Chondrocyte (in vitro differentiated cells): ENCODE data around the gene XDH. TPM values are rescaled to one million over a fixed set of nuclear protein-coding genes. Genes with fewer than 3 reads are reported as not detected.

Experiments used
- DNase-seq: peaks from one replicate; pipeline ENCODE4 v3.0.0; 2021; ENCODE audit warnings: mixed read lengths, low spot score
- H3K27ac Mint-ChIP-seq: one replicate; pipeline ENCODE4 v1.8.0; 2021; ENCODE audit warnings: mild to moderate bottlenecking, moderate library complexity, mixed read lengths; ENCODE audit not compliant: unreplicated experiment
- H3K27me3 Mint-ChIP-seq: 2 replicates; pipeline ENCODE4 v1.8.0; 2021; ENCODE audit warnings: low read depth, mixed read lengths
- H3K36me3 Mint-ChIP-seq: 2 replicates; pipeline ENCODE4 v1.8.0; 2021; ENCODE audit warnings: low read depth, mixed read lengths
- H3K4me1 Mint-ChIP-seq: 2 replicates; pipeline ENCODE4 v1.8.0; 2021; ENCODE audit warnings: low read depth, mild to moderate bottlenecking, mixed read lengths
- H3K4me3 Mint-ChIP-seq: one replicate; pipeline ENCODE4 v1.8.0; 2021; ENCODE audit warnings: mild to moderate bottlenecking, moderate library complexity, mixed read lengths; ENCODE audit not compliant: unreplicated experiment
- H3K9me3 Mint-ChIP-seq: 2 replicates; pipeline ENCODE4 v1.8.0; 2021; ENCODE audit warnings: low read depth, mixed read lengths
- CTCF ChIP-seq: fragments of 200-600 bp; sonication (generic); IDR thresholded peaks from 2 replicates; pipeline ENCODE4 v1.5.0; 2021; ENCODE audit warnings: antibody characterized with exemption, mild to moderate bottlenecking, moderate library complexity
- total RNA-seq: library from RNA; stranded (reverse); gene quantifications from 3 replicates; pipeline ENCODE4 v1.2.1, GENCODE V29; 2021

The XDH gene
- total RNA-seq, 1 donor from 2014 or later = 0.12 TPM

- no peak overlapping the region for H3K27ac Mint-ChIP-seq
- no peak for DNase-seq
Observed at GRCh38 chr2:31381601-31382000, 32.9 kb downstream of the XDH start.

GRCh38 chr2:31380243-31380642, 34.3 kb downstream of the XDH start:
- no peaks in the 10 kb centered on the region for H3K27me3 Mint-ChIP-seq
- H3K4me3 Mint-ChIP-seq = no peak overlapping the region
- peaks cover 18% of the 10 kb centered on the region for H3K4me1 Mint-ChIP-seq
- H3K27ac Mint-ChIP-seq = no peak overlapping the region
- no peaks in the 10 kb centered on the region for H3K9me3 Mint-ChIP-seq
- no peaks in the 10 kb centered on the region for H3K36me3 Mint-ChIP-seq
- DNase-seq = no peak
- TF ChIP-seq CTCF = no peak

More at GRCh38 chr2:31381601-31382000, 32.9 kb downstream of the XDH start:
- H3K36me3 Mint-ChIP-seq = no peaks in the 10 kb centered on the region
- peaks cover 19% of the 10 kb centered on the region for H3K4me1 Mint-ChIP-seq
- no peak overlapping the region for H3K4me3 Mint-ChIP-seq
- H3K9me3 Mint-ChIP-seq = no peaks in the 10 kb centered on the region
- no peaks in the 10 kb centered on the region for H3K27me3 Mint-ChIP-seq
- no peak for TF ChIP-seq CTCF

GRCh38 chr2:31379747-31380146, 34.8 kb downstream of the XDH start:
- no peaks in the 10 kb centered on the region for H3K36me3 Mint-ChIP-seq
- H3K4me3 Mint-ChIP-seq = no peak overlapping the region
- H3K9me3 Mint-ChIP-seq = no peaks in the 10 kb centered on the region
- H3K27ac Mint-ChIP-seq = no peak overlapping the region
- peaks cover 13% of the 10 kb centered on the region for H3K4me1 Mint-ChIP-seq
- no peak for TF ChIP-seq CTCF
- H3K27me3 Mint-ChIP-seq = no peaks in the 10 kb centered on the region
- DNase-seq = no peak

- no peaks in the 10 kb centered on the region for H3K36me3 Mint-ChIP-seq
- H3K4me3 Mint-ChIP-seq = no peak overlapping the region
- H3K27ac Mint-ChIP-seq = no peak overlapping the region
- peaks cover 5% of the 10 kb centered on the region for H3K4me1 Mint-ChIP-seq
- no peaks in the 10 kb centered on the region for H3K9me3 Mint-ChIP-seq
- no peaks in the 10 kb centered on the region for H3K27me3 Mint-ChIP-seq
- no peak for DNase-seq
- no peak for TF ChIP-seq CTCF
Observed at GRCh38 chr2:31378791-31379501, 35.6 kb downstream of the XDH start.

GRCh38 chr2:31378389-31378788, 36.2 kb downstream of the XDH start:
- Mint-ChIP-seq H3K9me3 (no peaks in the 10 kb centered on the region), H3K27ac (no peak overlapping the region), H3K36me3 (no peaks in the 10 kb centered on the region), H3K4me3 (no peak overlapping the region), H3K27me3 (no peaks in the 10 kb centered on the region), H3K4me1 (peaks cover under 1% of the 10 kb centered on the region)
- TF ChIP-seq CTCF = no peak
- no peak for DNase-seq
